H1 (cell line): ENCODE measurements around the gene AGO3. TPM values are rescaled to one million over a fixed set of nuclear protein-coding genes. Genes with fewer than 3 reads are reported as not detected.

ENCODE experiments used
- CTCF ChIA-PET: fragments of 300-600 bp; sonication (Branson Sonifier 250); formaldehyde crosslinking; loops from one replicate; lab custom pipeline; 2021; ENCODE audit not compliant: partially characterized antibody; lab: Charles Lee
- POLR2A ChIA-PET: fragments of 300-600 bp; sonication (Branson Sonifier 250); formaldehyde crosslinking; loops from one replicate; lab custom pipeline; 2021; ENCODE audit warnings: inconsistent platforms; ENCODE audit not compliant: partially characterized antibody; lab: Charles Lee
- DNase-seq, 2 experiments: peaks; one replicate each; pipeline versions ENCODE4 v3.0.0 to v3.0.0-alpha.2; 2010 to 2022; ENCODE audit warnings: low spot score in 2 of 2, low read depth in 1 of 2, mixed read lengths in 1 of 2
- FAIRE-seq: peaks from 2 replicates; lab custom pipeline; 2011; peaks lifted over from hg19 to GRCh38; lab: Jason Lieb, UNC
- H2AFZ ChIP-seq: 2 replicates; pipeline ENCODE4 v1.8.1; 2012; ENCODE audit warnings: low read length, inconsistent platforms
- H2AK5ac ChIP-seq: 2 replicates; pipeline ENCODE4 v1.6.1; 2013; ENCODE audit warnings: low read depth, low read length
- H2BK120ac ChIP-seq: replicated peaks from 2 replicates; pipeline ENCODE3; 2013; ENCODE audit warnings: low read depth, low read length, inconsistent platforms
- H2BK12ac ChIP-seq: 2 replicates; pipeline ENCODE4 v1.6.1; 2013; ENCODE audit warnings: low read depth, low read length
- H2BK15ac ChIP-seq: 2 replicates; pipeline ENCODE4 v1.6.1; 2013; ENCODE audit warnings: low read length
- H2BK20ac ChIP-seq: 2 replicates; pipeline ENCODE4 v1.6.1; 2013; ENCODE audit warnings: low read length
- H2BK5ac ChIP-seq: 2 replicates; pipeline ENCODE4 v1.6.1; 2013; ENCODE audit warnings: low read depth, low read length
- H3K14ac ChIP-seq: 2 replicates; pipeline ENCODE4 v1.6.1; 2013; ENCODE audit warnings: inconsistent platforms; ENCODE audit not compliant: insufficient read length
- H3K18ac ChIP-seq: 2 replicates; pipeline ENCODE4 v1.6.1; 2013; ENCODE audit warnings: low read length; ENCODE audit errors: extremely low read depth
- H3K23ac ChIP-seq: 2 replicates; pipeline ENCODE4 v1.6.1; 2013; ENCODE audit warnings: inconsistent platforms; ENCODE audit not compliant: insufficient read length
- H3K23me2 ChIP-seq: 2 replicates; pipeline ENCODE4 v1.6.1; 2013; ENCODE audit warnings: low read depth, low read length
- H3K27ac ChIP-seq: 2 replicates; pipeline ENCODE4 v1.6.1; 2011; ENCODE audit warnings: low read depth, low read length, inconsistent platforms
- H3K27me3 ChIP-seq, 4 experiments: replicated peaks in 1 of 4; 1 replicate in 1 of 4; 2 replicates in 3 of 4; pipeline versions ENCODE4 v1.6.1 to v1.8.1; 2011 to 2013; ENCODE audit warnings: low read length in 3 of 4, mild to moderate bottlenecking in 3 of 4, inconsistent platforms in 2 of 4, mixed read lengths in 2 of 4, moderate library complexity in 1 of 4; ENCODE audit not compliant: control insufficient read depth in 3 of 4, insufficient read depth in 3 of 4; ENCODE audit errors: extremely low read depth in 1 of 4
- H3K36me3 ChIP-seq, 4 experiments: 2 replicates each; pipeline versions ENCODE4 v1.6.1 to v1.8.1; 2011 to 2013; ENCODE audit warnings: mild to moderate bottlenecking in 4 of 4, low read length in 3 of 4, moderate library complexity in 2 of 4, control low read depth in 1 of 4, inconsistent platforms in 1 of 4; ENCODE audit not compliant: insufficient read depth in 4 of 4, control insufficient read depth in 2 of 4
- H3K4ac ChIP-seq: replicated peaks from 2 replicates; pipeline ENCODE3; 2013; ENCODE audit warnings: low read length, low read depth, mixed read lengths, inconsistent platforms; ENCODE audit not compliant: insufficient read length
- H3K4me1 ChIP-seq, 4 experiments: replicated peaks in 1 of 4; 1 replicate in 1 of 4; 2 replicates in 3 of 4; pipeline versions ENCODE4 v1.6.1 to v1.8.1; 2011 to 2013; ENCODE audit warnings: low read length in 3 of 4, inconsistent platforms in 2 of 4, mixed read lengths in 1 of 4; ENCODE audit not compliant: insufficient read depth in 4 of 4, control insufficient read depth in 3 of 4
- H3K4me2 ChIP-seq, 2 experiments: 2 replicates each; pipeline versions ENCODE4 v1.6.1 to v1.8.1; 2011 to 2013; ENCODE audit warnings: low read depth in 2 of 2, low read length in 2 of 2, control low read depth in 1 of 2, inconsistent platforms in 1 of 2, mild to moderate bottlenecking in 1 of 2; ENCODE audit not compliant: insufficient read depth in 1 of 2
- H3K4me3 ChIP-seq, 4 experiments: fragments of 200-600, 300-600 bp in 1 of 4; sonication (generic), shearing (Covaris generic), sonication (Bioruptor Twin) in 1 of 4; 2 replicates each; pipeline versions ENCODE4 v1.5.1 to v1.8.1; 2011 to 2016; ENCODE audit warnings: low read length in 4 of 4, low read depth in 3 of 4, control low read depth in 2 of 4, inconsistent platforms in 2 of 4, mild to moderate bottlenecking in 2 of 4, mixed read lengths in 1 of 4, moderate library complexity in 1 of 4; ENCODE audit not compliant: insufficient read depth in 2 of 4; ENCODE audit errors: extremely low read depth in 1 of 4
- H3K56ac ChIP-seq: replicated peaks from 2 replicates; pipeline ENCODE3; 2013; ENCODE audit warnings: low read depth, mild to moderate bottlenecking, mixed read lengths, low read length, inconsistent platforms; ENCODE audit not compliant: insufficient read length
- H3K79me1 ChIP-seq: 2 replicates; pipeline ENCODE4 v1.6.1; 2013; ENCODE audit warnings: low read depth, low read length, control low read depth
- H3K79me2 ChIP-seq, 2 experiments: 2 replicates each; pipeline versions ENCODE4 v1.6.1 to v1.8.1; 2012 to 2013; ENCODE audit warnings: low read length in 2 of 2, mild to moderate bottlenecking in 2 of 2, inconsistent platforms in 1 of 2; ENCODE audit not compliant: insufficient read depth in 2 of 2, control insufficient read depth in 1 of 2
- H3K9ac ChIP-seq, 4 experiments: replicated peaks in 1 of 4; 1 replicate in 1 of 4; 2 replicates in 3 of 4; pipeline versions ENCODE4 v1.6.1 to v1.8.1; 2011 to 2013; ENCODE audit warnings: low read depth in 3 of 4, low read length in 3 of 4, control low read depth in 2 of 4, mild to moderate bottlenecking in 2 of 4, moderate library complexity in 2 of 4, inconsistent platforms in 1 of 4; ENCODE audit errors: extremely low read depth in 1 of 4
- H3K9me3 ChIP-seq, 2 experiments: 2 replicates each; pipeline versions ENCODE4 v1.6.1 to v1.8.1; 2012 to 2013; ENCODE audit warnings: mild to moderate bottlenecking in 2 of 2, moderate library complexity in 2 of 2, control low read depth in 1 of 2, inconsistent platforms in 1 of 2, low read depth in 1 of 2, low read length in 1 of 2, mixed read lengths in 1 of 2; ENCODE audit not compliant: insufficient read depth in 2 of 2
- H4K20me1 ChIP-seq, 2 experiments: replicated peaks in 1 of 2; 2 replicates each; pipeline versions ENCODE3 to v1.8.1; 2011 to 2013; ENCODE audit warnings: inconsistent platforms in 2 of 2, low read length in 2 of 2, mild to moderate bottlenecking in 1 of 2; ENCODE audit not compliant: insufficient read depth in 2 of 2, control insufficient read depth in 1 of 2
- H4K5ac ChIP-seq: 2 replicates; pipeline ENCODE4 v1.6.1; 2013; ENCODE audit warnings: low read length, low read depth, mixed read lengths, inconsistent platforms; ENCODE audit not compliant: insufficient read length
- H4K8ac ChIP-seq: 2 replicates; pipeline ENCODE4 v1.8.0; 2013; ENCODE audit warnings: mild to moderate bottlenecking, moderate library complexity, low read length, inconsistent platforms; ENCODE audit not compliant: insufficient read depth; ENCODE audit errors: extremely low read depth
- H4K91ac ChIP-seq: replicated peaks from 2 replicates; pipeline ENCODE3; 2013; ENCODE audit warnings: low read length, mixed read lengths, inconsistent platforms; ENCODE audit not compliant: insufficient read length
- ASH2L ChIP-seq: fragments of 200-600, 300-600 bp; sonication (generic); IDR thresholded peaks from one replicate; pipeline ENCODE4 v1.7.1; 2017; ENCODE audit warnings: low read length
- polyA plus RNA-seq, 7 experiments: library from polyadenylated mRNA; depleted of rRNA in 3 of 7; stranded (reverse) in 5 of 7; unstranded in 2 of 7; fragments of >200 nt in 5 of 7; fragments of 200-250 nt in 2 of 7; gene quantifications; 1 replicate in 5 of 7; 2 replicates in 1 of 7; 4 replicates in 1 of 7; pipeline versions ENCODE4 v1.2.1 to v1.2.3, GENCODE V29; 2011 to 2013; ENCODE audit warnings: missing spikeins in 2 of 7, mixed read lengths in 2 of 7
- total RNA-seq: library from RNA; stranded (reverse); fragmentation: NEBNext Ultra II Directional; extraction: Animal tissue kit (Norgen Biotek cat#: 25700); gene quantifications from 2 replicates; pipeline ENCODE4 v1.2.1, GENCODE V29; 2021

Gene AGO3
- total and polyA plus RNA-seq, 2 of the 8 experiments (the other 6 are each of a cell fraction or from before 2014, with no cell fraction given) = 10.7 to 26.4 TPM

GRCh38 chr1:35980090-35980489, 49.2 kb downstream of the AGO3 start:
- no peak overlapping the region for H4K5ac ChIP-seq
- no peak overlapping the region for H3K4ac ChIP-seq
- H3K23ac ChIP-seq = no peak overlapping the region
- CTCF ChIA-PET = no interaction called here
- H3K27ac ChIP-seq = no peak overlapping the region
- no peak overlapping the region for H2BK120ac ChIP-seq
- H3K9me3 ChIP-seq = no peaks in the 10 kb centered on the region
- no peaks in the 10 kb centered on the region for H3K27me3 ChIP-seq
- H4K20me1 ChIP-seq = no peaks in the 10 kb centered on the region
- POLR2A ChIA-PET = no interaction called here
- H3K23me2 ChIP-seq = no peaks in the 10 kb centered on the region
- H3K4me3 ChIP-seq = no peak overlapping the region
- H2BK5ac ChIP-seq = no peak overlapping the region
- no peaks in the 10 kb centered on the region for H3K79me2 ChIP-seq
- no peak overlapping the region for H2AK5ac ChIP-seq
- H2AFZ ChIP-seq = no peak overlapping the region
- H3K9ac ChIP-seq = no peak overlapping the region
- H2BK15ac ChIP-seq = no peak overlapping the region
- no peak for TF ChIP-seq ASH2L
- peaks cover 0 to 5% (median 0%) of the 10 kb centered on the region in 4 experiments; a peak in 1 of 8 replicates for H3K36me3 ChIP-seq
- FAIRE-seq (no peak), DNase-seq (no peak)
- H2BK12ac ChIP-seq = no peak overlapping the region
- H2BK20ac ChIP-seq = no peak overlapping the region
- no peak overlapping the region for H3K18ac ChIP-seq
- H3K4me1 ChIP-seq = no peaks in the 10 kb centered on the region
- no peak overlapping the region for H3K14ac ChIP-seq
- H4K8ac ChIP-seq = no peak overlapping the region
- no peak overlapping the region for H4K91ac ChIP-seq
- H3K79me1 ChIP-seq = no peaks in the 10 kb centered on the region
- no peak overlapping the region for H3K4me2 ChIP-seq
- no peak overlapping the region for H3K56ac ChIP-seq
